ENCODE measurements around the gene ZNF697.

ZNF697 gene

DNA sequence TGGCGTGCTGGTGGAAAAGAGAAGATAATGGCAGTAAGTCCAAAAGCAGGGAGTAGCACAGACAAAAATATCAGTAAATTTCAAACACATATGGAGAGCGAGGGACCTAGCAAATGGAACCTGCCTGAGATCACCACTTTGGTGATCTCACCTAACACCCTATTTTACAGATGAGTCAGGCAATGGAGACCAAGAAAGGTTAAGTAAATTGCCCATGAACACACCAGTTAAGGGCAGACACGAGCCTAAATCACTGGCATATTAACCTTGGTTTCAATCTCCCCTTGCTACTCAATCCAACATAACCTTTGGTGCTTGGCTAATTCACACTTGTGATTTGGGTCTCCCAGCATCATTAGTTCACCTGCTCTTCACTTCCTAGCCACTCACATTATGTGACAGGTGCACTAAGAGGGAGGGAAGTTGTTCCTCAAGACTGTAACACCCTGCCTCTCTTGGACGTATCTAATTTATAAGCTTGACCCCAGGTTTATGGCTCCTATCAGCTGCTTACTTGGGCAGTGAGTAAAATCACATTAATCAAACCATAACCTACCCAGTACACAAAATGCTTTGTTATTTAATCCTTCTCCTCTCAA is 11.5 kb downstream of the ZNF697 start:
- Histone ChIP-seq H3K4me3 (ENCODE audit: low read length) (no peak overlapping the region), H3K9ac (ENCODE audit: low read length) (no peak overlapping the region), H3K36me3 (ENCODE audit: control insufficient read depth, insufficient read depth, low read length) (no peaks in the 10 kb centered on the region), H3K27me3 (ENCODE audit: control insufficient read depth, insufficient read depth, low read length) (no peaks in the 10 kb centered on the region), H3K4me1 (ENCODE audit: control insufficient read depth, insufficient read depth, low read length) (peaks cover 5% of the 10 kb centered on the region), H3K27ac (ENCODE audit: low read depth, low read length) (no peak overlapping the region)

DNA sequence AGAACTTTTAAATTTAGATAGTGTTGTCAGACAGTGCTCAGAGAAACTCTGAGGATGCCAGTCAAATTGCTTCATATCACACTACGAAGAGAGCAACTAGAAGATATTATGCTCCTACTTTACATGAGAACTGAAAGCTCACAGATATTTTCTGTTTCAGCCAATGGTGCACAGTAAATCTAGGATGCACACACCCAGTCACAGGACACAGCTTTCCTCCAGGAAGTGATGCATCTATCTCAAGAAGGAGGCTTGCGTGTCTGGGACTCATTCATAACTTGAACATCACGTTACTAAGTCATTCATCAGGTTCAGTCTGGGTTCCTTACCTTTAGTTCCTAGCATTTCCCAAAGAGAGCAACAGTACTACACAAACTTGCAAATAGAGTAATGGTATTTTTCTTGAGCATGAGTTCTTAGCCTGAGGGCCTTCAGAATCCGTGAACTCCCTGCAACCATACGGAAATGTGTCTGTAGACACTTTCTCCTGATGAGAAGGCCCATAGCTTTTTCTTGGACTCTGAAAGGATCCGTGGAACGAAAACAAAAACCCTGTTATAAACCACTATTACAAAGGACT is 12.2 kb downstream of the ZNF697 start:
- Histone ChIP-seq H3K27ac (ENCODE audit: low read depth, low read length) (no peak overlapping the region), H3K4me3 (ENCODE audit: low read length) (no peak overlapping the region), H3K36me3 (ENCODE audit: control insufficient read depth, insufficient read depth, low read length) (no peaks in the 10 kb centered on the region), H3K27me3 (ENCODE audit: control insufficient read depth, insufficient read depth, low read length) (no peaks in the 10 kb centered on the region), H3K4me1 (ENCODE audit: control insufficient read depth, insufficient read depth, low read length) (peaks cover 8% of the 10 kb centered on the region), H3K9ac (ENCODE audit: low read length) (no peak overlapping the region)

DNA sequence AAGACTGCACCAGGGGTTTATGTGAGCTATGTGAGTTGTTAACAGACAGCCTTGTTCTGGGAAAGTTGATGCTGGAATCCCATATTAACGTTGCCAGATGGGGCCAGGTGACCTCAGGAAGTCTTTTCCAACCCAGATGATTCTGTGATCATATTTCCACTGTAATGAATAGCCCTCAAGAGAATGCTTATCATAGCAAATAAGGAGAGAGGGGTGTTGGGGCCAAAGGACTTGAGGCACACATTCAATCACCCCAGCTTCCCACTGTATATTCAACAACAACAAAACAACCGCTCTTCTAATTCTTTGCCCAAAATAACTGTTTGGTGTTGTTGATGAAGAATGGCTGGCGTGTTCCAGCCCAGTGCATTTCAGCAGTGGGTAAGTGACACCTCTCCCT is 14.1 kb downstream of the ZNF697 start:
- Histone ChIP-seq H3K9ac (ENCODE audit: low read length) (no peak overlapping the region), H3K36me3 (ENCODE audit: control insufficient read depth, insufficient read depth, low read length) (no peaks in the 10 kb centered on the region), H3K4me1 (ENCODE audit: control insufficient read depth, insufficient read depth, low read length) (peaks cover 8% of the 10 kb centered on the region), H3K27ac (ENCODE audit: low read depth, low read length) (no peak overlapping the region), H3K4me3 (ENCODE audit: low read length) (no peak overlapping the region), H3K27me3 (ENCODE audit: control insufficient read depth, insufficient read depth, low read length) (no peaks in the 10 kb centered on the region)

DNA sequence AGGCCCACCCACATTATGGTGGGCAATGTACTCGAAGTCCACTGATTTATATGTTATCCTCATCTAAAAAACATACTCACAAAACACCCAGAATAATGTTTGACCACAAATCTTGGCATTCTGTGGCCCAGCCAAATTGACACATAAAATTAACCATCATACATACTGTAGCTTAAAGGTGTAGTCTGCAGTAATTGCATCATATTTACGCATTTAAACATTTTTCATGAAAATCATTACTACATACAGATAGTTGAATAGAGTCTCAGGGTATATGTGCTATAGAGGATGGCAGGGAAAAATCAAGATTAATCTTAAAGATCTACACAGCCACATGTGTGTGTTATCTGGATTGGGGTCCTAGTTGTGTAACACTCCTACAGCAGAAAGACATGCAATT is 14.5 kb downstream of the ZNF697 start:
- peaks cover 8% of the 10 kb centered on the region for H3K4me1 ChIP-seq (ENCODE audit: control insufficient read depth, insufficient read depth, low read length)
- no peak overlapping the region for H3K4me3 ChIP-seq (ENCODE audit: low read length)
- no peaks in the 10 kb centered on the region for H3K27me3 ChIP-seq (ENCODE audit: control insufficient read depth, insufficient read depth, low read length)
- no peak overlapping the region for H3K9ac ChIP-seq (ENCODE audit: low read length)
- H3K27ac ChIP-seq (ENCODE audit: low read depth, low read length), result no peak overlapping the region
- no peaks in the 10 kb centered on the region for H3K36me3 ChIP-seq (ENCODE audit: control insufficient read depth, insufficient read depth, low read length)

DNA sequence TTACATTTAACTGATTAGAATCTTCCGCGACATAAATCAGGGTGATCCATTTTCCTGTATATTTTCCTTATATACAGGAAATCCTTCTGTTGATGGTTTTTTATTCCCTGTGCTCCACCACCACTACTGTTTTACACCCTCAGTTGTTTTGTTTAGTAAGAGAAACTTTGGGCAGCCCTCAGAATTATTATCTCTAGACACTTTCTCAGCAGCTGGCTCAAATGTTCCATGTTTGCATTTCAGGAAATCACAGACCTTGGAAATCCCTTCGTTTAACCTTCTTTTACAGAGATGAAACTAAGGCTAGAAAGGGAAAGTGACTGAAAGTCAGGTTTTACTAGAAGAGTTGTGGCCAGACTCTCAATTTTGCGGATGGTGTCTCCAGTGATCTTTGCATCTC is 15.2 kb downstream of the ZNF697 start:
- H3K4me3 ChIP-seq (ENCODE audit: low read length), result no peak overlapping the region
- H3K27me3 ChIP-seq (ENCODE audit: control insufficient read depth, insufficient read depth, low read length), result no peaks in the 10 kb centered on the region
- peaks cover 8% of the 10 kb centered on the region for H3K4me1 ChIP-seq (ENCODE audit: control insufficient read depth, insufficient read depth, low read length)
- no peaks in the 10 kb centered on the region for H3K36me3 ChIP-seq (ENCODE audit: control insufficient read depth, insufficient read depth, low read length)
- H3K9ac ChIP-seq (ENCODE audit: low read length), result no peak overlapping the region
- no peak overlapping the region for H3K27ac ChIP-seq (ENCODE audit: low read depth, low read length)

DNA sequence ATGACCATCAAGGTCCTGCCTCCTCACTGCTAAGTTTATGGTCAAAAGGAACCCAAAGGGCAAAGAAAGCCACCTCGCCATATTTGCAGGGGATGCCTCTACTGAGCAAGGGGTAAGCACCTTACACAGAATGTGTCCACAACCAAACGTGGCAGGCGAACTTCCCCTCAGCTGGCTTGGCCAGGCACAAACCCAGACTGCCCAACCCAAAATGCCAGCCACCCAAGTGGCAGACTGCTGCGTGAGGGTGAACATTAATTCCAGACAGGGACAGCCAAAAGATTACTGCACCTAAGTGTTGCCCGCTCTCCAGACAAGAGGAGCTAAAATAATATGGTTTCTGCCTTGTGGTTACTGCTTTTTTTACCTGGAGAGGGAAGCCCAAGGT is 16.0 kb downstream of the ZNF697 start:
- Histone ChIP-seq H3K9ac (ENCODE audit: low read length) (no peak overlapping the region), H3K4me3 (ENCODE audit: low read length) (peak overlapping the region; percentile 50), H3K27me3 (ENCODE audit: control insufficient read depth, insufficient read depth, low read length) (no peaks in the 10 kb centered on the region), H3K27ac (ENCODE audit: low read depth, low read length) (peak overlapping the region; percentile 63), H3K4me1 (ENCODE audit: control insufficient read depth, insufficient read depth, low read length) (peaks cover 15% of the 10 kb centered on the region), H3K36me3 (ENCODE audit: control insufficient read depth, insufficient read depth, low read length) (no peaks in the 10 kb centered on the region)

DNA sequence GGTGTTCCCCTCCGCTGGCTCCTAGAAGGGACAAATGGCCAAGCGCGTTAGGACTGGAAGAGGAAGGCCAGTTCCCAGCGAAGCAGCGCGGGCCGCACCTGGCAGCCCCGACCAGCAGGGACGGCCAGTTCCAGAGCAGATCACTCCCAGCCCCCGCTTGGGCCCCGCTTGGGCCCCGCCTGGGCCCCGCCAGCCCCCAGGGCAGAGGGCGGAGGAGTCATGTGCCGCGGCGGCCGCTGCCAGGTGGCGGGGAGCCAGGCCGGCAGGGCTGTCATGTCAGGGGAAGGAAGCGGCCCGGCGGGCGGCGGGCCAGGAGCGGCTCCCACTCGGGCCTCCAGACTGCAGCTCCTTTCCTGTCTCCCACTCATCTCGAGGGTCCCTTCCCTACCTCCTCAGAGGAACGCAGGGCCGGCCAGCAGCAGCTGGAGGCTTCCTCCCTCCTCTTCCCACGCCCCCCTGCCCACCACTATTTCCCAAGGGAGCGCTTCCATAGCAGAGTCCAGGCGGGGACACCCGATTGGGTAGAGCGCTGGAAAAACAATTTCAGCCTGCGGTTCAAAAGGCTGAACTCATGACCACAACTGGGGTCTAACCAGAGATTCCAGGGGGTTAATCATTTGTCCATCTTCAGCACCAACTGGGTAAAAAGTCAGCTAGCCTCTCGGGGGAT is 16.5 kb downstream of the ZNF697 start:
- Histone ChIP-seq H3K4me1 (ENCODE audit: control insufficient read depth, insufficient read depth, low read length) (peaks cover 18% of the 10 kb centered on the region), H3K4me3 (ENCODE audit: low read length) (peak overlapping the region; percentile 50), H3K27ac (ENCODE audit: low read depth, low read length) (peak overlapping the region; percentile 63), H3K36me3 (ENCODE audit: control insufficient read depth, insufficient read depth, low read length) (no peaks in the 10 kb centered on the region), H3K9ac (ENCODE audit: low read length) (no peak overlapping the region), H3K27me3 (ENCODE audit: control insufficient read depth, insufficient read depth, low read length) (no peaks in the 10 kb centered on the region)

DNA sequence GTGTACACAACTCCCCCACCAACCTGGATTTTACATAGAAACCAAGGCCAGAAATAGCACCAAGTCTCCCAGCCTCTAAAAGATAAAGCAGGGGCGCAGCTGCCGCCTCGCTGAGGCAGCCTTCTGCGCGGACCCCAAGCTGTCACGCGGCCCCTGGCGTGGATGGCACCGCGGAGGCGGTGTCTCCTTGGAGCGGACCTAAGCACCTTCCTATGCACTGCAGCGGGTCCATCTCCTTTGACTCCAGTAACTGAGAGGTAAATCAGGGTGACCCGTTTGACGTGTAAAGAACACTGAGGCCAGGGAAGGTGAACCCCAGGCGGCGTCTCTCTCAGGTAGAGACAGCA is 17.0 kb downstream of the ZNF697 start:
- Histone ChIP-seq H3K4me1 (ENCODE audit: control insufficient read depth, insufficient read depth, low read length) (peaks cover 22% of the 10 kb centered on the region), H3K36me3 (ENCODE audit: control insufficient read depth, insufficient read depth, low read length) (no peaks in the 10 kb centered on the region), H3K9ac (ENCODE audit: low read length) (no peak overlapping the region), H3K27me3 (ENCODE audit: control insufficient read depth, insufficient read depth, low read length) (no peaks in the 10 kb centered on the region), H3K4me3 (ENCODE audit: low read length) (peak overlapping the region; percentile 50), H3K27ac (ENCODE audit: low read depth, low read length) (peak overlapping the region; percentile 36)

DNA sequence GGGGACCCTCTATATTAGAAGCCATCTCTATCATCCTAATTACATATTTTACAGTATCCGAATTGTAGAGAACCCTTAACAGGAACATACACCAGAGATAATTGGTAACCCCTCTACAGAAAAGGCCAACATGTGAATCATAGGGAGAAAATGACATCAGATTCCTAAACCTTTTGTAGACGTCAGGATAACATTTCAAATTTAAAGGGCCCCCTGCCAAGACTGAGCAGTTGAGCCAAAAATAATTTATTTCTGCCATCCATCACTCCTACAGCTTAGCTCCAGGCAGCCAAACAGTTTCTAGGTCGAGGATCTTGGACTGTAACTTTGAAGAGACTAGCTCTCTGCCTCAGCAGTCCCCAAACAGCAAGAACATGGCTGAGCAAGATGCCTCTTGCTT is 21.2 kb downstream of the ZNF697 start:
- H3K9ac ChIP-seq (ENCODE audit: low read length), result no peak overlapping the region
- no peaks in the 10 kb centered on the region for H3K36me3 ChIP-seq (ENCODE audit: control insufficient read depth, insufficient read depth, low read length)
- peak overlapping the region; percentile 46 for H3K27ac ChIP-seq (ENCODE audit: low read depth, low read length)
- peaks cover 20% of the 10 kb centered on the region for H3K4me1 ChIP-seq (ENCODE audit: control insufficient read depth, insufficient read depth, low read length)
- H3K4me3 ChIP-seq (ENCODE audit: low read length), result no peak overlapping the region
- H3K27me3 ChIP-seq (ENCODE audit: control insufficient read depth, insufficient read depth, low read length), result no peaks in the 10 kb centered on the region

DNA sequence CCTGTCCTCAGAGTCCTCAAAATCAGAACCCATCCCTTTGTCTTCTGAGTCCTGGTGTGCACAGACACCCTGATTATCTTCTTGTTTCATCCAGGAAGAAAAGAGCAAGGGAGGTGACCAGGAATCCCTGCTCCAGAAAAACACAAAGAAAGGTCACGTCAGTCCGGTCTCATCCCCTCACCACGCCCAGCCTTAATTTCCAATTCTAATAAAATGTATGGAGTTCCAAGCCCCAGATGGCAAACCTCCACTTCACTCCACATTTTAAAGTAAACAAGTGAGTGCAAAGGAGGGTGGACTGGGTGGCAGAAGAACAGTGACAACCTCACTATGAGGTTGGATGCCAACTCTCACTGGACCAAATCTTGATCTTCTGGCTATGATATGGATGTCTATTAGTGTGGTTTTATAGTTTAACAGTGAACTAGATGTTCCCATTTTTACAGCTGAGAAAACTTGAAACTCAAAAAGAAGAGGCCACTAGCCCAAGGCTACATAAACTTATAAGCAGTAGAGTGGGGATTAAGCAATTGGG is 22.0 kb downstream of the ZNF697 start:
- Histone ChIP-seq H3K4me1 (ENCODE audit: control insufficient read depth, insufficient read depth, low read length) (peaks cover 16% of the 10 kb centered on the region), H3K27me3 (ENCODE audit: control insufficient read depth, insufficient read depth, low read length) (no peaks in the 10 kb centered on the region), H3K27ac (ENCODE audit: low read depth, low read length) (no peak overlapping the region), H3K36me3 (ENCODE audit: control insufficient read depth, insufficient read depth, low read length) (no peaks in the 10 kb centered on the region), H3K9ac (ENCODE audit: low read length) (no peak overlapping the region), H3K4me3 (ENCODE audit: low read length) (no peak overlapping the region)

DNA sequence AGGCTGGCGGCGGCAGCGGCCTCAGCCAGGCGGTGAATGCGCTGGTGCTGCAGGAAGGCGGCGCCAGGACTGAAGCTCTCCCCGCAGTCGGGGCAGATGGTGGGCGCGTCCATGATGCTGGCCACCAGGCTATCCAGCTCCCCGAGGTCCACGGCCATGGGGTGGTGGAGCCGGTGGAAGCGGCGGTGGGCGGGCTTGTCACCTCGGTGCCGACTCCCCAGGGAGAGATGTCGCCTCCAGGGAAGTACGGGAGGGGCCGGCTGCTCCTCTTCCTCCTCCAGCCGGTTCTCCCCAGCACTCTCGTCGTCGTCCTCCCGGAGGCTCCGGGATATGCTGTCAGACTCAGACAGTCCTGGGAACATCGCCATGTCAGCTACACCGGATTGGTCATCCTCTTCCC is 24.4 kb downstream of the ZNF697 start:
- H3K27ac ChIP-seq (ENCODE audit: low read depth, low read length), result no peak overlapping the region
- H3K4me1 ChIP-seq (ENCODE audit: control insufficient read depth, insufficient read depth, low read length), result peaks cover 15% of the 10 kb centered on the region
- no peak overlapping the region for H3K9ac ChIP-seq (ENCODE audit: low read length)
- no peak overlapping the region for H3K4me3 ChIP-seq (ENCODE audit: low read length)
- no peaks in the 10 kb centered on the region for H3K27me3 ChIP-seq (ENCODE audit: control insufficient read depth, insufficient read depth, low read length)
- H3K36me3 ChIP-seq (ENCODE audit: control insufficient read depth, insufficient read depth, low read length), result no peaks in the 10 kb centered on the region

DNA sequence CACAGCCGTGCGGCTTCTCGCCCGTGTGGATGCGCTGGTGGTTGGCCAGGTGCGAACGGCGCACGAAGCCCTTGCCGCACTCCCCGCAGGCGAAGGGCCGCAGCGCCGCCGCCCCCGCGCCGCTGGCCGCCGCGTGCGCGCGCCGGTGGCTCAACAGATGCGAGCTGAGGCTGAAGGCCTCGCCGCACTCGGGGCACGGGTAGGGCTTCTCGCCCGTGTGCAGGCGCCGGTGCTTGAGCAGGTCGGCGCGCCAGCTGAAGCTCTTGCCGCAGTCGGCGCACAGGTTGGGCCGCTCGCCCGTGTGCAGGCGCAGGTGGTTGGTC is 24.9 kb downstream of the ZNF697 start:
- Histone ChIP-seq H3K4me3 (ENCODE audit: low read length) (no peak overlapping the region), H3K9ac (ENCODE audit: low read length) (no peak overlapping the region), H3K36me3 (ENCODE audit: control insufficient read depth, insufficient read depth, low read length) (no peaks in the 10 kb centered on the region), H3K27me3 (ENCODE audit: control insufficient read depth, insufficient read depth, low read length) (no peaks in the 10 kb centered on the region), H3K27ac (ENCODE audit: low read depth, low read length) (no peak overlapping the region), H3K4me1 (ENCODE audit: control insufficient read depth, insufficient read depth, low read length) (peaks cover 15% of the 10 kb centered on the region)

Measured in rectal smooth muscle tissue (tissue), 1 donor.